Measurements from ENCODE around the gene SP110. TPM values are rescaled to one million over a fixed set of nuclear protein-coding genes. Genes with fewer than 3 reads are reported as not detected.

SP110 gene
- total RNA-seq, 1 experiment from 2014 or later = 3.5 TPM

GRCh38 chr2:230231251-230231650 is 11.5 kb upstream of the SP110 start:
- no peaks in the 10 kb centered on the region for H3K9me2 ChIP-seq (replicated peaks; ENCODE audit: low read length)
- H3K9ac ChIP-seq (ENCODE audit: low read length) = no peak overlapping the region
- TF ChIP-seq EZH2 (IDR thresholded peaks at IDR 0.05; ENCODE audit: low read length, unreplicated experiment) = no peak
- no peak for TF ChIP-seq EZH2phosphoT487 (IDR thresholded peaks at IDR 0.05; ENCODE audit: borderline replicate concordance, low read length)
- TF ChIP-seq, protein P1, sequence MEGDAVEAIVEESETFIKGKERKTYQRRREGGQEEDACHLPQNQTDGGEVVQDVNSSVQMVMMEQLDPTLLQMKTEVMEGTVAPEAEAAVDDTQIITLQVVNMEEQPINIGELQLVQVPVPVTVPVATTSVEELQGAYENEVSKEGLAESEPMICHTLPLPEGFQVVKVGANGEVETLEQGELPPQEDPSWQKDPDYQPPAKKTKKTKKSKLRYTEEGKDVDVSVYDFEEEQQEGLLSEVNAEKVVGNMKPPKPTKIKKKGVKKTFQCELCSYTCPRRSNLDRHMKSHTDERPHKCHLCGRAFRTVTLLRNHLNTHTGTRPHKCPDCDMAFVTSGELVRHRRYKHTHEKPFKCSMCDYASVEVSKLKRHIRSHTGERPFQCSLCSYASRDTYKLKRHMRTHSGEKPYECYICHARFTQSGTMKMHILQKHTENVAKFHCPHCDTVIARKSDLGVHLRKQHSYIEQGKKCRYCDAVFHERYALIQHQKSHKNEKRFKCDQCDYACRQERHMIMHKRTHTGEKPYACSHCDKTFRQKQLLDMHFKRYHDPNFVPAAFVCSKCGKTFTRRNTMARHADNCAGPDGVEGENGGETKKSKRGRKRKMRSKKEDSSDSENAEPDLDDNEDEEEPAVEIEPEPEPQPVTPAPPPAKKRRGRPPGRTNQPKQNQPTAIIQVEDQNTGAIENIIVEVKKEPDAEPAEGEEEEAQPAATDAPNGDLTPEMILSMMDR (conservative IDR thresholded peaks at IDR 0.05; ENCODE audit: low read depth, low read length) = no peak
- intact Hi-C loops (cut with micrococcal nuclease) = loop anchor here (5.0 kb wide), 1 partner anchor 186 kb away; the partner anchor contains the start of gene SP100
- H3K36me3 ChIP-seq (ENCODE audit: low read depth, low read length) = no peaks in the 10 kb centered on the region; the same call in 1 of the 2 replicates
- no peaks in the 10 kb centered on the region for H3F3A ChIP-seq (ENCODE audit: low read length, unreplicated experiment)
- no peak for ATAC-seq
- H3K27me3 ChIP-seq (ENCODE audit: low read length) = no peaks in the 10 kb centered on the region
- no peak overlapping the region for H3K4me3 ChIP-seq (ENCODE audit: low read length)
- POLR2A ChIA-PET (ENCODE audit: unreplicated experiment) = no interaction called here
- CTCF ChIA-PET = no interaction called here
- H3K79me2 ChIP-seq (ENCODE audit: low read length) = no peaks in the 10 kb centered on the region
- no TSS peak for BruUV-seq (replicated peaks)
- H3K27ac ChIP-seq (ENCODE audit: low read length) = no peak overlapping the region
- H3K4me2 ChIP-seq (ENCODE audit: low read length) = no peak overlapping the region
- peaks cover 15% of the 10 kb centered on the region for H3K4me1 ChIP-seq (ENCODE audit: insufficient read depth, low read length)
- no peak overlapping the region for H2AFZ ChIP-seq (ENCODE audit: low read length)
- H4K20me1 ChIP-seq (ENCODE audit: low read length) = no peaks in the 10 kb centered on the region
- peaks cover 11% of the 10 kb centered on the region for H3K9me3 ChIP-seq (ENCODE audit: low read length)
- no peak for DNase-seq

DNA sequence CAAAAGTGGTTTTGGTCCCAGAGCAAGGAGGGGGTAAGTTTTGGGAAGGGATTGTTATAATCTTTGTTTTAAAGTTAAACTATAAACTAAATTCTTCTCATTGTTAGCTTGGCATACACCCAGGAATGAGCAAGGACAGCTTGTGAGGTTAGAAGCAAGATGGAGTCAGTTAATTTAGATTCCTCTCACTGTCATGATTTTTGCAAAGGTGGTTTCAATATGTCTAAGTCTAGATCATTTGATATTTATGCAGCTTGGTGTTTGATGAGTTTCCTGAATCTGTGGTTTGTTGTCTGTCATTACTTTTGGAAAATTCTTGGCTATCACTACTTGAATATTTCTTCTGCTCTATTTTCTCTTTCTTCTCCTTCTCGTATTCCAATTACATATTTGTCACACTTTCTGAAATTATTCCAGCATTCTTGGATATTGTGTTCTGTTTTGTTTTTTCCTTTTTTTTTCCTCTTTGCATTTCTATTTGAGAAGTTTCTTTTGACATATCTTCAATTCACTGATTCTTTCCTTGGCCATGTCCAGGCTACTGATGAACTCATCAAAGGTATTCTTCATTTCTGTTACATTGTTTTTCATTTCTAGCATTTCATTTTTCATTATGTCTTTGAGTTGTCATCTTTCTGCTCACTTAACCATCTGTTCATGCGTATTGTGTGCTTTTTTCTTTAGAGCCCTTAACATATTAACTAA is 10.9 kb upstream of the SP110 start:
- Histone ChIP-seq H4K20me1 (ENCODE audit: low read length) (no peaks in the 10 kb centered on the region), H3K4me1 (ENCODE audit: insufficient read depth, low read length) (peaks cover 15% of the 10 kb centered on the region), H3F3A (ENCODE audit: low read length, unreplicated experiment) (no peaks in the 10 kb centered on the region), H2AFZ (ENCODE audit: low read length) (no peak overlapping the region; the same call in 1 of the 2 replicates), H3K36me3 (ENCODE audit: low read depth, low read length) (no peaks in the 10 kb centered on the region; the same call in 1 of the 2 replicates), H3K9me2 (replicated peaks; ENCODE audit: low read length) (no peaks in the 10 kb centered on the region), H3K79me2 (ENCODE audit: low read length) (no peaks in the 10 kb centered on the region), H3K4me2 (ENCODE audit: low read length) (0 out of 2 replicates have a peak overlapping the region, but pooled peaks have one; percentile 16), H3K4me3 (ENCODE audit: low read length) (no peak overlapping the region), H3K27ac (ENCODE audit: low read length) (no peak overlapping the region), H3K27me3 (ENCODE audit: low read length) (no peaks in the 10 kb centered on the region), H3K9me3 (ENCODE audit: low read length) (peaks cover 11% of the 10 kb centered on the region), H3K9ac (ENCODE audit: low read length) (no peak overlapping the region)
- ChIA-PET POLR2A (ENCODE audit: unreplicated experiment) (no interaction called here), CTCF (no interaction called here)
- intact Hi-C loops (cut with micrococcal nuclease) = loop anchor here (5.0 kb wide), 1 partner anchor 187 kb away; the partner anchor contains the start of gene SP100
- TF ChIP-seq EZH2 (IDR thresholded peaks at IDR 0.05; ENCODE audit: low read length, unreplicated experiment) (no peak), EZH2phosphoT487 (IDR thresholded peaks at IDR 0.05; ENCODE audit: borderline replicate concordance, low read length) (no peak)
- TF ChIP-seq, protein P1 (conservative IDR thresholded peaks at IDR 0.05; ENCODE audit: low read depth, low read length) = no peak
- DNase-seq (peak; percentile 3), ATAC-seq (no peak)
- no TSS peak for BruUV-seq (replicated peaks)

GRCh38 chr2:230230087-230230486 is 10.3 kb upstream of the SP110 start:
- no peak for ATAC-seq
- no TSS peak for BruUV-seq (replicated peaks)

More at GRCh38 chr2:230230087-230230486, 10.3 kb upstream of the SP110 start:
- H3F3A ChIP-seq (ENCODE audit: low read length, unreplicated experiment) = no peaks in the 10 kb centered on the region
- H3K4me2 ChIP-seq (ENCODE audit: low read length) = 0 out of 2 replicates have a peak overlapping the region, but pooled peaks have one; percentile 16
- H2AFZ ChIP-seq (ENCODE audit: low read length) = peak overlapping the region; percentile 37; the same call in 1 of the 2 replicates
- no peaks in the 10 kb centered on the region; the same call in 1 of the 2 replicates for H3K36me3 ChIP-seq (ENCODE audit: low read depth, low read length)
- H3K9ac ChIP-seq (ENCODE audit: low read length) = no peak overlapping the region
- CTCF ChIA-PET = no interaction called here
- intact Hi-C loops (cut with micrococcal nuclease) = loop anchor here (5.0 kb wide), 1 partner anchor 187 kb away; the partner anchor contains the start of gene SP100
- no peaks in the 10 kb centered on the region for H3K27me3 ChIP-seq (ENCODE audit: low read length)
- H3K79me2 ChIP-seq (ENCODE audit: low read length) = no peaks in the 10 kb centered on the region
- no peak overlapping the region for H3K4me3 ChIP-seq (ENCODE audit: low read length)
- H3K4me1 ChIP-seq (ENCODE audit: insufficient read depth, low read length) = peaks cover 13% of the 10 kb centered on the region
- no peaks in the 10 kb centered on the region for H3K9me2 ChIP-seq (replicated peaks; ENCODE audit: low read length)
- POLR2A ChIA-PET (ENCODE audit: unreplicated experiment) = no interaction called here
- H4K20me1 ChIP-seq (ENCODE audit: low read length) = no peaks in the 10 kb centered on the region
- H3K9me3 ChIP-seq (ENCODE audit: low read length) = peaks cover 11% of the 10 kb centered on the region
- peak; percentile 48 for DNase-seq
- no peak overlapping the region for H3K27ac ChIP-seq (ENCODE audit: low read length)
- TF ChIP-seq, protein P1 (conservative IDR thresholded peaks at IDR 0.05; ENCODE audit: low read depth, low read length) = no peak
- TF ChIP-seq EZH2 (IDR thresholded peaks at IDR 0.05; ENCODE audit: low read length, unreplicated experiment) (no peak), EZH2phosphoT487 (IDR thresholded peaks at IDR 0.05; ENCODE audit: borderline replicate concordance, low read length) (no peak)

Data from PC-3 (cell line).